ENCODE data around the gene LRIG1.

Gene LRIG1

GRCh38 chr3:66401157-66401550, 99.7 kb downstream of the LRIG1 start:
- no peak for DNase-seq (ENCODE audit: low read depth)

- DNase-seq (ENCODE audit: low read depth): no peak
These were observed 100.2 kb downstream of the LRIG1 start for GRCh38 chr3:66400411-66401156.

- DNase-seq (ENCODE audit: low read depth): no peak
These were observed 101.1 kb downstream of the LRIG1 start for GRCh38 chr3:66399529-66400232.

GRCh38 chr3:66398228-66399025, 102.4 kb downstream of the LRIG1 start:
- DNase-seq (ENCODE audit: low read depth): no peak

- DNase-seq (ENCODE audit: low read depth): no peak
These were observed 103.1 kb downstream of the LRIG1 start for GRCh38 chr3:66397745-66398144.

GRCh38 chr3:66396888-66397287, 103.9 kb downstream of the LRIG1 start:
- DNase-seq (ENCODE audit: low read depth): no peak

- no peak for DNase-seq (ENCODE audit: low read depth)
These were observed 104.6 kb downstream of the LRIG1 start for GRCh38 chr3:66396161-66396760.

- no peak for DNase-seq (ENCODE audit: low read depth)
These were observed 105.2 kb downstream of the LRIG1 start for GRCh38 chr3:66395635-66396034.

GRCh38 chr3:66394753-66395249, 106.0 kb downstream of the LRIG1 start:
- DNase-seq (ENCODE audit: low read depth): no peak

GRCh38 chr3:66394019-66394752, 106.6 kb downstream of the LRIG1 start:
- DNase-seq (ENCODE audit: low read depth): peak; percentile 31

- no peak for DNase-seq (ENCODE audit: low read depth)
These were observed 107.4 kb downstream of the LRIG1 start for GRCh38 chr3:66393333-66394005.

GRCh38 chr3:66392966-66393332, 107.9 kb downstream of the LRIG1 start:
- no peak for DNase-seq (ENCODE audit: low read depth)

- no peak for DNase-seq (ENCODE audit: low read depth)
These were observed 108.3 kb downstream of the LRIG1 start for GRCh38 chr3:66392512-66392911.

- no peak for DNase-seq (ENCODE audit: low read depth)
These were observed 110.8 kb downstream of the LRIG1 start for GRCh38 chr3:66390013-66390412.

- no peak for DNase-seq (ENCODE audit: low read depth)
These were observed 113.7 kb downstream of the LRIG1 start for GRCh38 chr3:66386925-66387650.

- no peak for DNase-seq (ENCODE audit: low read depth)
These were observed 114.6 kb downstream of the LRIG1 start for GRCh38 chr3:66386011-66386924.

GRCh38 chr3:66385066-66385465, 115.8 kb downstream of the LRIG1 start:
- DNase-seq (ENCODE audit: low read depth): no peak

- no peak for DNase-seq (ENCODE audit: low read depth)
These were observed 116.7 kb downstream of the LRIG1 start for GRCh38 chr3:66383998-66384745.

Measured in activated T-cell treated with anti-CD3 and anti-CD28 coated beads for 1 hour (primary cell).